ENCODE results near the gene RPGRIP1L.

DNA sequence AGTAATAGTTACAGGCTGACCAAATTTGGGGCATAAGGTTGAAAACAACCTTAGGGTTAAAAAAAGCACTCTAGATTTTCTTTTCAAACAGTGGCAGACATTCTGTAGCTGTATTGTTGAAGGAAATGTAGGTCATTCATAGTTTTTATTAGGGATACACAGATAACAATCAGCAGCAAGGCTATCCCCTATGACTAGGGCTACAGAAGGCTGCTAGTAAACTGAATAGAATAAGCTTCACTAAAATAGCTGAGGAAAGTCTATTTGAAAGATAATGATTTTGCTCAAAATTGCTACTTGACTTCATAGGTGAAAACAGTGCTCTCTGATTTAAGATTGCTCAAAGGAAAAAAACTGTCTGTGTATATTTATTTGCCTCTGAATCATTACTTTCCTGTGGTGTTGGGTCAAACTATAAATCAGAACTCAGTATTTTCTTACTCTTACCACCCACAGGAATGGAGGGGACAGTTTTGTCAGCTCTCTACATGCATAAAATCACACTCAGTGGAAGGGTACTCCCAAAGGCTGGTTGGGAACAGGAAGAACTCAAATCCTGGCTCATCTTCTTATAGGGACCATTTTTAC lies 24.8 kb downstream of the RPGRIP1L start:
- TF ChIP-seq CTCF (optimal IDR thresholded peaks at IDR 0.05 in 1 of 3, IDR thresholded peaks at IDR 0.05 in 1 of 3, conservative IDR thresholded peaks at IDR 0.05 in 1 of 3; ENCODE audit: extremely low read depth in 1 of 3, insufficient read depth in 2 of 3, low read length in 3 of 3) (no peak), EZH2 (IDR thresholded peaks at IDR 0.05; ENCODE audit: low read length) (no peak)

Data from keratinocyte (primary cell).